ENCODE measurements around the gene FAM163B. TPM values are rescaled to one million over a fixed set of nuclear protein-coding genes. Genes with fewer than 3 reads are reported as not detected.

Gene FAM163B
- total and polyA plus RNA-seq, 9 of the 15 experiments (the other 6 are each of a cell fraction or from before 2014, with no cell fraction given): not detected

DNA sequence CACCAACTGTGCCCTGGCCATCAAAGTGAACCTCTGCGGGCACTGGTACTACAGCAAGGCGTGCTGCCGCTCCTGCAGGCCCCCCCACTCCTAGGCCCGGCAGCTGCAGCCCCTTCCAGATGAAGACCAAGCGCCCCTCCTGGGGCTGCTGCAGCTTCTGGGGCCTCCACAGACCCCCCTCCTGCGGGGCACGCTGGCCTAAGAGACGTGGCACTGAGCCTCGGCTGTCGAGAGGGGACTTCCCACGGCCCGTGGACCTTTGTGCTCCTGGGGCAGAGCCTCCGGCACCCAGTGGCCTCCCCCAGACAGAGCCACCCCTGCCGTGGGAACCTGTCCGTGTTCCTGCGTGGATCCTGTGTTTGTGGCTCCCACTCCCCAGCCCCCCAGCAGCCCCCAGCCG is 34.4 kb downstream of the FAM163B start:
- WGBS (ENCODE audit: insufficient coverage, low coverage, missing lambda C conversion rate): under 1% methylated on average over 17 of the region's 17 CpGs
- Histone ChIP-seq H2AFZ (ENCODE audit: low read depth, low read length) (no peak overlapping the region), H3K36me3 (ENCODE audit: control insufficient read depth, insufficient read depth, low read length) (no peaks in the 10 kb centered on the region), H3K4me2 (ENCODE audit: insufficient read depth, low read length) (no peak overlapping the region), H3K4me1 (replicated peaks in 1 of 2; ENCODE audit: control insufficient read depth in 2 of 2, insufficient read depth in 2 of 2, low read length in 2 of 2) (peaks cover 0 to 28% of the 10 kb centered on the region in 2 experiments; a peak in 2 of 5 replicates), H3K79me2 (ENCODE audit: control insufficient read depth, insufficient read depth, low read length) (no peaks in the 10 kb centered on the region), H4K20me1 (replicated peaks; ENCODE audit: control insufficient read depth, insufficient read depth, low read length) (peaks cover 28% of the 10 kb centered on the region; the same call in 1 of the 2 replicates), H3K9me1 (ENCODE audit: control insufficient read depth, insufficient read depth, low read length) (no peaks in the 10 kb centered on the region), H3K4me3 (no peak overlapping the region), H3K27ac (ENCODE audit: extremely low read depth, low read depth, low read length) (no peak overlapping the region), H3K27me3 (ENCODE audit: control insufficient read depth in 2 of 2, insufficient read depth in 2 of 2, low read length in 2 of 2) (peaks cover 27 to 86% of the 10 kb centered on the region in 2 experiments; a peak in 4 of 5 replicates), H3K9ac (ENCODE audit: insufficient read depth in 1 of 2, low read depth in 2 of 2, low read length in 2 of 2) (no peak overlapping the region), H3K9me3 (replicated peaks; ENCODE audit: control insufficient read depth, insufficient read depth, low read depth, low read length) (no peaks in the 10 kb centered on the region)
- ChIA-PET CTCF (ENCODE audit: low intra/inter-chr PET ratio) (no interaction called here), POLR2A (no interaction called here)
- no peak for TF ChIP-seq TCFL5 (CRISPR knock-in tag; conservative IDR thresholded peaks at IDR 0.05)
- no peak for TF ChIP-seq ZKSCAN8 (CRISPR knock-in tag; IDR thresholded peaks at IDR 0.05)
- TF ChIP-seq, protein P1, sequence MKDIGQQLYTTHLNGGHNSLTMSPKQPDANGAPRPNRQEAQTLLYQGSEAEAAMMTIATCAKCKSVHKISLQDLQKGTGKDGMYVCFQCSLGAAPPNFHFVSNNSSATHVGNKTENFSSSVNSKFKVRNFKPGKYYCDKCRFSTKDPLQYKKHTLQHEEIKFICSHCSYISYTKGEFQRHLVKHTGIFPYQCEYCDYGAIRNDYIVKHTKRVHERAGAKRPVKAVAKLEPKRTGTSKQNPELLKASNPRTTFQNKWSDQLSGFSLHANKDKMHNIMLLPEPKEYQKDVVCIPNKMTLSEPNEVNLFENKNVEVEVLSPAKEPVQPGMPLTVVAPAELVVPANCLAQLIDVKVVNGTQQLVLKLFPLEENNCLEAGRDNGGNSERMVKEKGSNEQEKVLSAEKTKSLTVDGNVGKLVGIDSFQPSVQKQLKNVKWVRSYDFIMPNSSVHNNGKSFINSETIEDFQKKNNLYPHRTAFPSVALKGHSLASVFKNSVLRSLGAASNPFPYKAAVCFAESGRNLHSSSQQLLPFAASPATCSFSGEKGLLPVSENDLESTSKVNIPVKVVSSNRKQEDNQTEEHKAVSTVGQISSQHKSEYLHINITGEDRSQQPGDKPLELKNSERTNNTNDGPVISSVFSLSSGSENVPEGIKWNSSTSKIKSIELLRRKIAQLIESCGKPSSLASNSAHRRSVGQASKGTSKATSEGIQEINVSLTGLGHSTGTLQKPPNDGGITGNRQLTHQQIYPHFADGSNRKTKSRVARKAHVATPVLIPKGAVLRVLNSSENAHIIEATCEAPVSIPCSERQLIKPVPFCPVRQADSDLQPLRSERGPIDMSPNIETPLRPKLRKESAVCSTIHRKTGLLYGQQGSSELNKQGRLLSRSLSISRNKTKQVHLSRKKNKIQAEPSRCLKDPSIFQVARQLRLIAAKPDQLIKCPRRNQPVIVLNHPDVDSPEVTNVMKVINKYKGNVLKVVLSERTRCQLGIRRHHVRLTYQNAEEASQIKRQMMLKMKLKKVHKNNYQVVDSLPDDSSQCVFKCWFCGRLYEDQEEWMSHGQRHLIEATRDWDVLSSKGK (CRISPR knock-in tag; IDR thresholded peaks at IDR 0.05): no peak
- no peak for TF ChIP-seq ASH1L (IDR thresholded peaks at IDR 0.05; ENCODE audit: borderline replicate concordance, low read depth, partially characterized antibody)
- TF ChIP-seq PML (IDR thresholded peaks at IDR 0.05; ENCODE audit: low read length): no peak
- TF ChIP-seq SAFB (IDR thresholded peaks at IDR 0.05; ENCODE audit: borderline replicate concordance, low read depth, low read length): 0 out of 2 replicates have a peak, but pooled peaks have one; percentile 27
- no peak for FAIRE-seq
- in situ Hi-C loops (cut with MboI) (no loop called here), intact Hi-C loops (cut with micrococcal nuclease) (no loop called here)
- no TSS peak for BruUV-seq (replicated peaks)
- no peak for DNase-seq (ENCODE audit: extremely low read depth in 1 of 4, low spot score in 3 of 4)
- ATAC-seq: no peak

Data from K562 (cell line).